Measurements from ENCODE around the gene RTRAF.

Gene RTRAF

DNA sequence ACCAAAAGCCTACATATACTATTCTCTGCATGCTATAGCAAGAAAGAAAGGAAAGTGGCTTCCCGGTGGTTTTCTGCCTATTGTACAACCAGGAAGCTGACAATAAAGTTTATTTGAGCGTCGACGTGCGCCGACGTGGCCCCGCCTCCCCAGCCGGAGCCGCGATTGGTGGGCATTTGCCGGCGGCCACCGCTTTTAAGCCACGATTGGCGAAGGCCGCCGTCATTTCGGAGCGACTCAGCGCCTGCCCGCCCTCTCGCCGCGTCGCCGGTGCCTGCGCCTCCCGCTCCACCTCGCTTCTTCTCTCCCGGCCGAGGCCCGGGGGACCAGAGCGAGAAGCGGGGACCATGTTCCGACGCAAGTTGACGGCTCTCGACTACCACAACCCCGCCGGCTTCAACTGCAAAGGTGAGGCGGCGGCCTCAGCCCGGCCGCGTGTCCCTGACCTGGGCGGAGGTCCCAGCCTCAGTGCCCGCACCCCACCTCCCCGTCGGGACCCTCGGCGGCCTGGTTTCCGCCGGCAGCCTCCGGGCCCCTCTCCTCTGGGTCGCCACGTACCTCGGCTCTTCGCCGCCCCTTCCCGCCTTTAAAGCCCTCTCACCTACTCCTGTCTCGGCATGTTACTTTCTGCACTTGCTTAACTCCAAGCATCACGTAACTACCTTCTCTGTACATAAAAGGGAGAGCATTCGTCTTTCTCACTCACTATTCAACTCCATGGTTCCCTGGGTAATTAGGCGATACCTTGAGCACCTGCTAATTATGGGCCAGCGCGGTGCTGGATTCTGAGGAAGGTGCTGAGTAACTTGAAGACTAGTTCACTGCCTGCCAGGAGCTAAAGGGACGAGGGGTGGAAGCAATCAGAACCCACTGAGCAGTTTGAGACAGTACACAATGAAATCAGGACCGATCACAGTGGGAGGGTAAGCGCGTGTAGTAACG is at the start of gene RTRAF:
RTRAF (plus strand) TSS at position 254 of the 942 bp plus-strand sequence; CDS start at position 348, 94 bp downstream.
- DNase-seq (ENCODE audit: low read depth in 2 of 2, low spot score in 1 of 2): peak; percentile 79 to 84

DNA sequence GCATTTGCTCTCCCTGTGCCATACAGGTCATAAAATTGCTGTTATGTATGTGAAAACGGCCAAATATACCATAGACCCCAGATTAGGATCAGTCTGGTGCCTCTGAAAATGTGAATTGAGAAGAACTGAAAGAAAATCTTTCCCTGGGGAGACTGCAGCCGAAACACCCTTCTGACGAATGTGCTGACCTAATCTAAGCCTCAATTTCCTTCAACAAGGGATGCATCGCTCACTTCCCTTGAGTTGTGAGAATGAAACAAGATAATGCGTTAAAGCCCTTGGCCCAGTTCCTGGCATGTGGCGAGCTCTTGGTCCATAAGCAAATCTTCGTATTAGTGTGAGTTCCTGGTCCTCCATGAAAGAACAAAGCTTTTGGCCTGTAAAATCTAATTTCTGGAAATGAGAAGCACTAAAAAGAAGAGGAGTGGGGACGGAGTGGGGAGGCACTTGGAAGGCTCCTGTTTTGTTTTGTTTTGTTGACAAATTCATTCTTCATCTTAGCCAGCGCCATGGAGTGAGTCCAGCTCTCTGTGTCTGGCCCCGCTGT is 49.5 kb upstream of the RTRAF start:
- no peak for DNase-seq (ENCODE audit: low read depth in 2 of 2, low spot score in 1 of 2)

DNA sequence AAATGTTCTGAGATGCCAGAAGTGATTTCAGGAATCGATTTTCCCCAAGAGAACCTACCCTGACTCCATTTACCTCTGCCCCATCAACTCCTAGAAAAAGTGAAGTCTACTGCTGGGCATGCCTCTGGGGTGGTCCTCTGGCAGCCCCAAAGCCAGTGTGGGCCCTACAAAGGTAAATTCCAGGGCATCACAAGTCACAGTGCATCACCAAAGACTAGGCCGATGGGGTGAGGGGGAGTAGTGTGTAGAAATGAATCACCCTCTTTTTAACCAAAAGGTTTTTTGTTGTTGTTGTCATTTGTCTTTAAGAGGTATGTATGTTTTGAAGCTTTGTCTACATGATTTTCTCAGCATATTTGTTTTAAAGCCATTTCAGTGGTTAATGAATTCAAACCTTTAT is 46.4 kb upstream of the RTRAF start:
- DNase-seq (ENCODE audit: low read depth in 2 of 2, low spot score in 1 of 2): no peak

DNA sequence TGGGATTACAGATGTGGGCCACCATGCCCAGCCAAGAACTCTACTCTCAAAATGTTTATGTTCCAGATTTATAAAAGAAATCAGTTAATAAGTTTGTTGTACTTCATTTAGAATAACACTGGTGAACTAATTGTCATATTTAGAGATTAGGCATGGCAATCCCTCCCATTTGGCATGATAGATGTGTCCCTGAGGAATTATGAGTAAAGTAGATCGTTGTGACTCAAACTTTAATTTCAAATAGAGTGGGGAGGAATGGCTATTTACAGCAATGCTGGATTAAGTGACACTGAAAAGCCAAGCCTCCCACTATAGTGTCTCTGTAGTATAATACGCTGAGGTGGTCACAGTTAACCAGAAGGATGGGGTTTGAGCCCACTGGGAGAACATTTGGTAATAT is 39.3 kb upstream of the RTRAF start:
- no peak for DNase-seq (ENCODE audit: low read depth in 2 of 2, low spot score in 1 of 2)

DNA sequence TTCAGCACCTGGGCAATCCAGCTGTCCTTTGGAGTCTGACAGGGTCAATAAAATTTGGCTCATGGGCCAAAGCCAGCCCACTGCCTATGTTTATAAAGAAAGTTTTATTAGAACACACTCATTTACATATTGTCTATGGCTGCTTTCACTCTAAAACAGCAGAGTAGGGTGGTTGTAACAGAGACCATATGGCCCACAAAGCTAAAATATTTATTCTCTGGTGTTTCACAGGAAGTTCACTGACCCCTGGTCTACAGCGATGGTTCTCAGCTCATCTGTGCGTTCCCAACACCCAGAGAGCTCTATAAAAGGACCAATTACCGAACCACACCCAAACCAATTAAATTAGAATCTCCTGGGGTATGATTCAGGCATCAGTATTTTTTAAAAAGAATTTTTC is 37.7 kb upstream of the RTRAF start:
- no peak for DNase-seq (ENCODE audit: low read depth in 2 of 2, low spot score in 1 of 2)

DNA sequence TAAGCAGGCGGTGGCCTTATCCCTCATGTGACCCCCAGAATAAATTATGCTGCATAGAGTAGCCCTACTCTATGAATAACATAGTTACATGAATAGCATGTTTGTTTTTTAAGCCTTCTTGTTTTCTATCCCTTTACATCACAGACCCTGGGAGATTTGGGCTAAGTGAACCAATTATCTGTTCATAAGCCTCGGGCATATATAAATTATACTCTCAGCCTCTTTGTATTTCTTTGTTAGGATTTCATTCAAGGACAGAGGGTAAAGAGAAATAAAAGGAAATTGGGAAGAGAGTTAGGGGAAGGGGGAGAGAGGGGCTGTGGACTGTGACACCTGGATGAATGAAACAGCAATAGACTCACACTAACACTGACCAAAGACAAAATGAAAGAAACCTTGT is 35.3 kb upstream of the RTRAF start:
- no peak for DNase-seq (ENCODE audit: low read depth in 2 of 2, low spot score in 1 of 2)

DNA sequence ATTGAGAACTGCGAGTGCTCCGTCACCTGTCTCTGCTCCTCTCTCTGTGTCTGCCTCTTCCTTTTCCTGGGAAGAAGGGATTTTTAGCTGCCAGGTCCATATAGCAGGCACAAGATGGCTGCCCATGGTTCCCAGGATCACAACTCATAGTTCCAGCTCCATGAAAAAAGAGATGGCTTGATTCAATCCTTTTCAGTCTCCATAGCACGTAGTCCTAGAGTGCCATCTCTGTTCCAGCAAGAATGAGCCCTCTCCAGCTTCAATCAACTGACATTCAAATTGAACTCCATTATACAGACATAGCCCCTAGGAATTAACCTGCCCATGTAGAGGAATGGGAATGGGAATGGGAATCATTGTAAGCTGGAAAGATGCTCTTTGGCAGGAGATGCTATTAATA is 34.7 kb upstream of the RTRAF start:
- no peak for DNase-seq (ENCODE audit: low read depth in 2 of 2, low spot score in 1 of 2)

DNA sequence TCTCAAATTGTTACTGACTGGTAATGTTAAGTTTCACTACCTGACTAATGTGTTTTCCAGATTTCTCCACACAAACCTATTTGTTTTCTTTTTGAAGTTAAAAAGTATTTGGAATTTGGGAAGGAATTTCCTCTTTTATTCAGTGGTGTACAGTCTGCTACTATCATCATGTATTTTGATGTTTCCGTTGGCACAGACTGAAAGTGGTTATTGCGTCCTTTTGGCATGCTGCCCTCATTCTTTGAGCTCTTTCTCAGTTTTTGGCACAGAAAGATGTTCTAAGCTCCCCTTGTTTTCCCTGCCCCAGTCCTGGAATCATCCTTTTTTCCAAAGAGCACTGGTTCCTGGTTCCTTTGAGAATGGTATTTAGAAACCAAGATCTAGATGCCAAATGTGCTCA is 31.4 kb upstream of the RTRAF start:
- DNase-seq (ENCODE audit: low read depth in 2 of 2, low spot score in 1 of 2): no peak

DNA sequence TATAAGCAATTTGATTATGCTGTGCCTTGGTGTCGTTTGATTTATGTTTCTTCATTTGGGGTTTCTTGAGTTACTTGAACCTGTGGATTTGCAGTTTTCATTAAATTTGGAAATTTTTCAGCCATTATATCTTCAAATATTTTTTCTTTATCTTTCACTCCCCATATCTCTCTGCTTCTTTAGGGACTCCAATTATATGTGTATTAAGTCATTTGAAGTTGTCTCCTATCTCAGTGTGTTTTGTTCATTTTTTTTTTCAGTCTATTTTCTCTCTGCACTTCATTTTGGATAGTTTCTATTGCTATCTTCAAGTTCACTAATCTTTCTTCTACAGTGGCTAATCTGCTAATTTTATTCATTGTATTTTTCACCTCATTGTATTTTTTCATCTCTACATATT is 29.4 kb upstream of the RTRAF start:
- DNase-seq (ENCODE audit: low read depth in 2 of 2, low spot score in 1 of 2): no peak

DNA sequence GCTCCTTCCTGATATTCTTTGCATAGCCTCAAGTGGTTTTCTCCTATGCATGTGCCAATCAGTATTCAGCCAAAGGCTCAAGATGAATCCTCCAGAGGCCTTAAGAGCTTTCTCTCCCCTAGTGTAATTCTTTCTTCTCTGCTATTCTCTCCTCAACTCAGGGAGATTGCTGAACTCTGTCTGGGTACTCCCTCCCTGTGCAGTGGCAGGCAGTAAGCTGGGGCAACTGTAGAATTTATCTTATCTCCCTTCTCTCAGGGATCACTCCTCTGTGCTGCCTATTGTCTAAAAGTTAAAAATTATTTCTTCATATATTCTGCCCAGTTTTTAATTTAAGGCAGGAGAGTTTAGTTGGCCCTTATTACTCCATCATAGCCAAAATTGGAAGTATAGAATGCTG is 28.5 kb upstream of the RTRAF start:
- DNase-seq (ENCODE audit: low read depth in 2 of 2, low spot score in 1 of 2): no peak

DNA sequence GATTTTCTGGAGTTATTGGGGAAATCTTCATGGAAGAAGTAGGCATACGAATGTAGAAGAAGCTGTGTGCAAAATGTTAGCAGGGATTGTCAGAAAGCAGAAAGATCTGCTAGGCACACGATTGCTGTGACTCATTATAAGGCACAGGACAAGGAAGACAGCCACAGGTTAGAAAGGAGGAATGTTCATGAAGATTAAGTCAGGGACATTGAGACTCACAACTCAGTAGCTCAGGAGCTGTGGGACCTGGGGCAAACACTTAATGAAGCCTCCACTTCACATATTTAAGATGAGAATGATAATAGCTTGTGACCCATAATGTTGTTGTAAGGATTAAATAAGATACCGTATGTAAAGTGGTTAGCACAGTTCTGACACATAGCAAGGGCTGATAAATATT is 26.6 kb upstream of the RTRAF start:
- no peak for DNase-seq (ENCODE audit: low read depth in 2 of 2, low spot score in 1 of 2)

DNA sequence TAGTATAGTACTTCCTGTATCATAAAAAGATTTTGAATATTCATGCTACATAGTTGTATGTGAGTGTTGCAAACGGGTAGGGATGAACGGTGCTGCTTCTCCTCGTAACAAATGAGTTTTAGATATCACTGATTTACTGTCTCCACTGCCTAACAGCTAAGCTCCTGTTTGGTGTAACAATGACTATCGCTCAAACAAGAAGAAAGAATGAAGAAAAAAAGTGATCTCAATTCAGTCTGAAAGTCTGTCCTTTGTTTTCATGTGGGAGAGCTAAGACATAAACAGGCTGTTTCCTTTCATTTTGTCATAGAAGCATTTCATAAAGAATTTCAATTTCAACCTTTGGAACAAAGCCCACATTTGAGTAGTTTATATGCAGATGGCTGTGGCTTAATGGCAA is 26.1 kb upstream of the RTRAF start:
- no peak for DNase-seq (ENCODE audit: low read depth in 2 of 2, low spot score in 1 of 2)

DNA sequence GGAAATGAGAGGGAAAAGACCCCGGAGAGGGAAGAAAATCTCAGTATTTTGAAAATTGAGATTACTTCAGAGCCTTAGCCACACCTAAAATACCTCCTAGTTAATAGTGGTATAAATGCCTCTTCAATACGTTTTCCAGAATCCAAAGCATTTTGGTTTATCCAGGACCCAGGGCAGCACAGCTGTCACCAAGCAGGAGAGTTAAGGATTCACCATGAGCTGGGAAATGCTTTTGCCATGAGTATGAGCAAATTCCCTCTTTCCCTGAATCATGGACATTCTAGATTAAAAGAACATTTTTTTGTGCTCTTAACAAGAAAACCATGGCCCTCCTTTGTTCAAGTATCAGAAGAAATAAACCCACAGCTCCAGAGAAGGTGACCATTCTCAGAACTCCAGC is 21.8 kb upstream of the RTRAF start:
- no peak for DNase-seq (ENCODE audit: low read depth in 2 of 2, low spot score in 1 of 2)

DNA sequence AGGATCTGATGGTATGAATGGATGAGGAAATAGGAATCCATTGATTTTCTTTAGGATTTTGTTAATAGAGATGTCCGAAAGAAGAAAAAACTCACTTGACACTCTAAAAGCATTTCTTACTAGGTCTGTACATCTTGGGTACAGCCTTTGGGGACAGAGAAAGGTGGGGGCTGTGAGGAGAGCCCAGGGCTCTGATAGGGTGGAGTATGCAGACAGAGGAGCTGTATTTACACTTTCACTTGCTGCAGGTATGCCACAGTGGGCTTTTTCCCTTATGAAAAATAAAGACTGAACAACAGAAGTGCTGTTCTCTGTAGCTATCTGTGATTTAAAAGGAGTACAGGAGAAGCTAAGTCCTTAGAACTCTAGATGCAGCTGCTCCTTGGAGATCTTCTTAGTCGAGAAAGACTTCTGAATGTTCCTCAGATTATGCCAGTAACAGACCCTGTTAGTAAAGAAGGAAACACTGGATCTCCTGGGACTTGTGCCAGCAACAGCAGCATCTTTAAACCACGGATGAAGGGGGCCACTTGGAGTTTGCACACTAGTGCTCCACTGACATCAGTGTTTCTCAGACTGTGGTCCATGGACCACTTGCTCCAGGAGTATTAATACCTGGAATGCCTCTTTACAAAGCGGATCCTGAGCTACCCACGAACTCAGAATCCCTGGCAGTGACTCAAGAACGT is 19.4 kb upstream of the RTRAF start:
- DNase-seq (ENCODE audit: low read depth in 2 of 2, low spot score in 1 of 2): no peak

DNA sequence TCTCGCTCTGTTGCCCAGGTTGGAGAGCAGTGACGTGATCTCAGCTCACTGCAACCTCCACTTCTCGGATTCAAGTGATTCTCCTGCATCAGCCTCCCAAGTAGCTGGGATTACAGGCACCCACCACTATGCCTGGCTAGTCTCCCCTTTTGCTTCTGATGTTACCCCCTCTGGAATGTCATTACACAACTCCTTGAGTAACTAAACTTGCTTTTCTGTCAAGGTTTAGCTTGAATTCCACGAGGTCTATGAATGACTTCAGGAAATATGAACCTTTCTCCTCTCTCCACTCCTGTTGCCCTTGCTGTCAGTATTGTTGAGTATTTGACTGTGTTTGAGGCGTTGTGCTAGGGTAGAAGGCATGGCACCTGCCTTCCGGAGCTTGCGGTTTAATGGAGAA is 16.8 kb upstream of the RTRAF start:
- DNase-seq (ENCODE audit: low read depth in 2 of 2, low spot score in 1 of 2): no peak

DNA sequence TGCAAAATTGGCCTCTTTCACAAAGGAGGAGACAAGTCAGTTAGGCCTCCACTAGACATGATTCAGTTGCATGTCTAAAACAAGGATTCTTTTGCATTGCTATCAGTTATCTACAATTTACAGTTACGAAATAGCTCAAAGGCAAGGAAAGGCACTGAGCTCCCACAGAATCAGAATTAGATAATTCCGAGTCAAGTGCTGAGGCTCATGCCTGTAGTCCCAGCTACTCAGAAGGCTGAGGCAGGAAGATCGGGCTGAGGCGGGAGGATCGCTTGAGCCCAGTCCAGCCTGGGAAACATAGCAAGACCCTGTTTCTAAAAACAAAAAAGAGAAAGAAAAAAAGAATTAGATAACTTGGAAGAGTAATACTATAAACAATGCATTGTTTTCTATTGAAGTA is 12.3 kb upstream of the RTRAF start:
- DNase-seq (ENCODE audit: low read depth in 2 of 2, low spot score in 1 of 2): no peak

DNA sequence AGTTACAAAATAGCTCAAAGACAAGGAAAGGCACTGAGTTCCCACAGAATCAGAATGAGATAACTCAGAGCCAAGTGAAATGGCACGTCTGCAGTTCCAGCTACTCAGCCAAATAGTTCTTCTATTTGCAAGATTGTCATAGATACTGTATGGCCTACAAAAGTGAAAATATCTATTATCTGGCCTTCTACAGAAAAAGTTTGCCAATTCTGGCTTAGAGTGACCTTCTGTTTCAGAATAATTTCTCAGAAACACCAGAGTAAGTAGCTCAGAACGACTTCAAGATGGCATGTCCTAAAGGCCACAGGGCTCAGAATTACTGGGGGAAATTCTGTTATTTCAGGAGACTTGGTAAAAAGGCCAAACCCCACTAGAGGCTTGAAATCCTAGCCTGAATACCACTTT is 10.7 kb upstream of the RTRAF start:
- DNase-seq (ENCODE audit: low read depth in 2 of 2, low spot score in 1 of 2): no peak

DNA sequence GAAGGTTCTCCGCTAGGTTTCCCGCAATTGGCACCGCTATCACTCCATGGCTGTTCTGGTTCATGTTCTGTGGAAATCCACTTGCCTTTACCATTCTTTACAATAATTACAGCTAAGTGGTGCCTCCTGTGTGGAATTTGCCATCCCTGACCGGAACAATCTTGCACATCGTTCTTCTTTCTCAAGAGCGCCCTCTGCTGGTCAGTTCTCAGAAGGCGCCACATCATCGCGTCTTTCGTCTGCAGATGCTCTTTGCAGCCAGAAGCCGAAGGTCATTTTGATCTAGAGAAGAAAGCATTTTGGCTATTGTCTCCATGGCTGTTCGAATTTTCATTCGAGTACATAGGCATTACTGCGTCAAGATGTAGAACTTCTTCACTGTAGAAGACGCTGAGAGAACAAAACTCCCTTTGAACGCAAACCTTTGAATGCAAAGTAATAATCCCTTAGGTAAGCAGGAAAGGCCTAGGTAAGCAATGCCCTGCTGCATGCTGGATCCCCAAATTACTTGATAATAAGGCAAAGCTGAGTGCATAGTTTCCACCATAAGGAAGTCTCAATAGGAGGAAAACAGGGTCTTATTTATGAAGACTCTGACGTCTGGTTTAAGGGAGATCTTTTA is 10.1 kb upstream of the RTRAF start:
- DNase-seq (ENCODE audit: low read depth in 2 of 2, low spot score in 1 of 2): peak; percentile 66 to 82

DNA sequence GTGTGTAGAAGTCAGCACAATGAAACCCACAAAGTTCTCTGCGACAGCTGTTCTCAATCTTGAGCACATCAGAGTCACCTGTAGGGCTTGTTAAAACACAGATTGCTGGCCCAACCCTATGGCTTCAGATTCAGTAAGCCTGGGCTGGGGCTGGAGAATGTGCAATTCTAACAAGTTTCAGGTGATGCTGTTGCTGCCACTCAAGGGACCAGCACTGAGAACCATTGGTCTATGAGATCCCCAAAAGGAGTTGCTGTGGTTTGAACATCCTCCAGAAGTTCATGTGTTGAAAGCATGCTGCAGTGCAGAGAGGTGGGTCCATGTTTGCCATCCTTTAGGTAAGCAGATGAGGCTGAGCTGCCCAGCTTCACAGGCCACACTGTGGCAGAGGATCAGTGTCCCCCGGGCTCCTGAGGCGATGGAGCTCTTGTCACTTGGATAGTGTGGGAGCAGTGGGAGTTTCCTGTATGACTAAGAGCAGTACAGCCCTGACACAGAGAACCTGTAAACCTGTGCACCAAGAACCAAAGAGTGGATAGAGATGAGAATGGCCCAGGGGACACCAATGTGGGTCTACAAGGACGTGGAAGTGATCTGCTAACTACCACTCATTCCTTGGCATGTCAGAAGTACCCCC is 8.0 kb upstream of the RTRAF start:
- DNase-seq (ENCODE audit: low read depth in 2 of 2, low spot score in 1 of 2): no peak

DNA sequence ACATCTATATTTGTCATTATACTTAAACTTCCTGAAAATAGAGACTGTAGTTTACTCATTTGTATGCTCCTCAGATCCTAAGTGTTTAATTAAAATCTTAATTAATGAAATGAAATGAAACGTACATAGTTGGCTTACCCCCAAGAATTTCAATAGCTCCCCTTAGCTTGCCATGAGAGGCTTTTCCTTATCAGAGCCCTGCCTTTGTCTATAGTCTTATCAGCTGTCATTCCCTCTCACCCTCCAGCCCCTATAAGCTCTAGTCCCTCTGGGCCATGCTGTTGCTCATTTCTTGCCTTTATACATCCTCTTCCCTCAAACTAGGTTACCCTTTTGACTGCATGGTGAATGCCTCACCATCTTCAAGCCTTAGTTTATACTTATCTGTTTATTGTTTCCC is 1.1 kb upstream of the RTRAF start:
- no peak for DNase-seq (ENCODE audit: low read depth in 2 of 2, low spot score in 1 of 2)

DNA sequence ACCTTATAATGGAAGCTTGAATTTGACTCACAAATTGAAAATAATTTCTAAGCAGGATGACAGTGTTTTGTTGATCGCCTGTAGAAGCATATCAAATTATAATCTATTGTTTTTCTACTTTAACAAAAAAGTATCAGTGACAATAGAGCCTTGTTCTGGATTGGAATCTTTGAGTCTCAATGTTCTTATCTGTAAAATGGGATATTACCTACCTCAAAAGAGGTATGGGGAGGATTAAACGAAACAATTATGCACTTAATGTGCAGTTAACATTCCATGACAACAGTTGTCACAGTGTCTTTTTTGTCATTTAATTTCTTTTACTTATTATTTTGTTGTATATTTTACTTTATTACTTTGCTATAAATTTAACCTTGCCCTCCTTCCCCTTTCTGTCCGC is 1.1 kb downstream of the RTRAF start:
- DNase-seq (ENCODE audit: low read depth in 2 of 2, low spot score in 1 of 2): no peak

Measured in stimulated activated CD8-positive, alpha-beta memory T cell treated with anti-CD3 and anti-CD28 coated beads, Interleukin-4, amount 100 ng/mL, for 1 hour (primary cell).